A673 (cell line): ENCODE measurements around the gene ATF4.

Experiments used
- CTCF ChIP-seq: fragments of 300-800, 200-600 bp; sonication (generic); conservative IDR thresholded peaks from 2 replicates; pipeline ENCODE4 v1.5.1; 2017; ENCODE audit warnings: low read depth, mild to moderate bottlenecking, antibody characterized with exemption, low read length, moderate library complexity, mixed read lengths
- EZH2 ChIP-seq: fragments of 200-600 bp; sonication (generic); IDR thresholded peaks from 2 replicates; pipeline ENCODE4 v1.6.1; 2017; ENCODE audit warnings: borderline replicate concordance, low read depth, mild to moderate bottlenecking, mixed read lengths, antibody characterized with exemption, low read length; ENCODE audit not compliant: poor library complexity, severe bottlenecking

- TF ChIP-seq CTCF (no peak), EZH2 (no peak)
Observed at GRCh38 chr22:39508393-39508792, 12.0 kb upstream of the ATF4 start.
